GM19328 (cell line): Measurements from ENCODE around the gene BAIAP2L2.

Experiments used
- ATAC-seq: cut with Tn5 transposase; IDR thresholded peaks from one replicate; pipeline ENCODE4 v1.9.1; 2021; ENCODE audit warnings: mild to moderate bottlenecking, moderate library complexity; ENCODE audit not compliant: unreplicated experiment

The BAIAP2L2 gene

GRCh38 chr22:38108561-38109319 is 1.7 kb downstream of the BAIAP2L2 start:
- no peak for ATAC-seq

DNA sequence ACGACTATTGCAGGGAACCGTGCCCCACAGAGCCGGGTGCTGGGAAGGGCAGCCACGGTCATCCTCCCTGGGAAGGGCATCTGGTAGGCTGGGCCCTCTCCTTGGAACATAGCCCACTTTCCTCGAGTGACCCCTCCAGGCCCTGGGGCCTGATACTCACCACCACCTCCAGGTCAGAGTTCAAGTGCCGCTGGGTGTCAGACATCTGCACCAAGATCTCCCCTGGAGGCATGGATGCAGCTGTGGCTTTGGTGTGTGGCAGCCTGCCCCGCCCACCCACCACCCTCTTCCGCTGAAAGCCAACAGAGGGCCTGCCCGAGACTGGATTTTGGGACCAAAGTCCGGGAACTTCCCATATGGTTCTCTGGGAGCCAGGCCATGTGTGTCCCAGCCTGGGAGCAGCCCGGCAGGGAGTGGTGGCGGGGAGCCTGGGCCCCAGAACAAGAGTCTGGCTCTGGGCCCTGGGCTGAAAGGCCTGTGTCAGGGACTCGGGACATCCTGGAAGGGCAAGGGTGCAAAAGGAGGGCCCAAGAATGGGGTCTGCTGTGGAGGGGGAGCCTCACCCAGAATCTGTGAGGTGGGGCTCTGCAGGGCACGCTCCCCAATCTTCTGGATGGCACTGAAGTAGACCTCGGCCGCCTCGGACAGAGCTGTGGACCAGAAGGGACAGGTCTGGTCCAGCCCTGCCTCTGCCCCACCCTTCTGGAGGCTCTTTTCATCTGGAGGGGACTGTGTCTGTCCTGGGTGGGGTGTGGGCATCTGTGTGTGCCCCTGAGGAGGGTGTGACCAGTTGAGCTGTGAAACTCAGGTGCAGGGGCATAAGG is 2.6 kb downstream of the BAIAP2L2 start:
- no peak for ATAC-seq

DNA sequence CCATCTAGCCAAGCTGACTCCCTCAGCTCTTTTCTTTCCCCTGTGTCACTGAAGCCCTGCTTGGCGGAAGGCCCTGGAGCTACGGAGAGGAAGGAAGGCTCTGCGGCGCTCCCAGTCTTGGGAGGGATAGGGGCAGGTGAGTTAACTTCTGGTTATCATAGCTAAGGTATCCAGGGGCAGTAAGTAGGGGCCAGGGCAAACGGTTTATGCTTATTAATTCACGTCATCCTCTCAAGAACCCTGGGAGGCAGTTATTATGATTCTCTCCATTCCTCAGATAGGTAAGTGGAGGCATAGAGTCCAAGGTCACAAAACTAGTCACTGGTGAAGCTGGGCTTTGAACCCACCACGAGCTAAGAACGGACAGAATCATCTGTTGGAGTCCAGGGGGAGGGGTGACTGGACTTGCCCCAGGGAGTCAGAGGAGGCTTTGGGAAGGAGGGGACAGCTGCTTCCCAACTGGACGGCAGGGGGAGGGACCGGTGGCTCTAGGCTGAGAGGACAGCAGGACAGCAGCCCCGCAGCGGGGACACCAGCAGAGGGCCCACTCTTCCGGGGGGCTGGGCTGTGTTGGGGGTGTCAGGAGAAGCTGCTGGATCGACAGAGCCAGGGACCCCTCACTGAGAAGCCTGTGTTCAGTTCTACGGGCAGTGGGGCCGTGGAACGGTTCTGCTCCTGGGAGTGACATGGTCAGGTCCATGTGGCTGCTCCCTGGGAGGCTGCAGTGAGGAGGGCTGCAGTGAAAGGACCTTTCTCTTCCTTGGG is 3.5 kb downstream of the BAIAP2L2 start:
- no peak for ATAC-seq

- no peak for ATAC-seq
Observed at GRCh38 chr22:38104084-38104483, 6.4 kb downstream of the BAIAP2L2 start.

GRCh38 chr22:38103641-38104040 is 6.8 kb downstream of the BAIAP2L2 start:
- no peak for ATAC-seq

DNA sequence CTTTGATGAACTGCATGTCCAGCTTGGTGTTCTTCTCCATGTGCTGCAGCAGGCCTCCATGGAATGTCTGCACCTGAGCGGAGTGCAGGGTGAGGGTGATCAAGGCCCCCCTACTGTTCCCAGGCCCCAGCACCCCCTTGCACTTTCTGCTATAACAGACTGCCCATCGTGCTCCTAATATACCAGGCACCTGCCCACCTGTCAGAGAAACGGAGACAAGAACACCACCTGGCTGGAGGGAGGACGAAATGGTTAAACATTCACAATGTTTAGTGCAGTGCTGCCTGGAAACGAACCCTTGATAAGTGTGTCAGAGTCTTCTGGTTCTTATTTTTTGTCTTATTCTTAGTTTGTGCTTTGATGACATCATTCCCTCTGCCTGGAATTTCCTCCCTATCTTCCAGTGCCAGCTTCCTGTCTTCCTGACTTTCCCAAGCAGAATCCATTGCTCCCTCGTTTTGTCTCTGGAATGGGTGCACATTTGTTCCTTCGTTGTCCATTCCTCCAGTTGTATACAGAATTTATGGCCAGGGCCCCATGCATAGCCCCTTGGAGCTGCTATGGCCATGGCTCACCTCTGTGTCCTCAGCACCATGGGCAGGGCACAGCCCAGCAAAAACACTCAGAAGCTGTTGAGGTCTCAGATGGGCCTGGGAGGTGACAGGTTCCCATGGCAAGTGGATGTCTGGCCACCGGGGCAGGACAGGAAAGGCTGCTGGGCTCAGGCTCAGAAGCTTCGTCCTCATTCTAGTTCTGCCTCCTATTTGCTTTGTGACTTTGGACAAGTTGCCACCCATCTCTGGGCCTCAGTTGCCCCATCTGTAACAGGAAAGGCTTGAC is 11.9 kb downstream of the BAIAP2L2 start:
- ATAC-seq, result no peak

DNA sequence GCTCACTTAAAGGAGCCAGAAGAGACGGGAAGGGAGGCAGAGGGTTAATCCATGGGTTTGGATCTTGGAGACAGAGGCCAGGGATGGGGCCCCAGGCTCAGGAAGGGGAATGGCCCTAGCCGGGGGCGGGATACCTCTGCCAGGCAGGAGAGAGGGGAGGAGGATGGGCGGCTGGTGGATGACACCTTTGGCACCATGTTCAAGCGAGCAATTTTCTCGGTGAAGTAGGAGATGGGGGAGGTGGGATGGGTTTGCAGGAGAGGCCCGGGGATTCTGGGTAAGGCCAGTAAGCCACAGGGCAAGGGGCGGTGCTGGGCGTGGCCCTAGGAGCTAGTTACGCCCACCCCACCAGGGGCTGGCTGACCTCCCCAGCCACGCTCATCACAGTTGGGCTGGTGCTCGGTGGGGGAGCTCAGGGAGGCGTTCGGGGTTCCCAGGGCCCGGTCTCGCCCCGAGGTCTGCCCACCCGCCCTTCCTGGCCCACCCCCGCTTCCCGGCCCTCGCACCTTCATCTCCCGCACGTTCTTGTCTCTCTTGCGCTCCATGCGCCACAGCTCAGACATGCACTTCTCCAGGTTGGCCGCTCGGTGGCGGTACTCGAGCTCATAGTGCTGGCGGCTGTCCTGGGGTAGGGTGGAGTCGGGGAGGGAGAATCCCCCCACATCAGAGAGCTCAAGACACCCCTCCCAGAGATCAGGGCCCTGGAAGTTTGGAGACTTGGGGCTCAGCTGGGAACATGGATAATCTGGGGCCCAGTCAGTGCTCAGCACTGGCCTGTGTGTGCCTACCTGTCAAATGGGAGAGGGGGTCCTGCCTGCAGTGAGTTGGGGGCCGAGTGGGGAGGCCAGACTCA is 12.7 kb downstream of the BAIAP2L2 start:
- no peak for ATAC-seq

DNA sequence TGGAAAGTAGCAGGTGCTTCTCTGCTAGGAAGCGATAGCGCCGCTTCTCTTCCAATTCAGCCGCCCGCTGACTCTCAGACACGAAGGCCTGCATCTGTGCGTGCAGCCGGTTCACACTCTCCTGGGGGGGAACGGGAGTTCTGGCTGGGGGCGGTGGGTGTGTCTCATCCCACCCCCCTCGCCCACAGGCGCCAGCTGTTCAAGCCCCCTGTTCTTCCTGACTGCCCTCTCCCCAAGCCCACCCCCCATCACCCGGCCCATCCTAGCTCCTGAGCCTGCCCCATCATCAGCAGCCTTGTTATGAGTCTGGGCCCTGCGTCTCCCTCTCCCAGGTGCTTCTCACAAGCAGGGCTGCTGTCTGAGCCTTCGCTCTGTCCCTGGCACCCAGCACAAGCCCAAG is 13.4 kb downstream of the BAIAP2L2 start:
- ATAC-seq, result no peak

- ATAC-seq, result no peak
Observed at GRCh38 chr22:38089474-38089851, 21.0 kb downstream of the BAIAP2L2 start.

DNA sequence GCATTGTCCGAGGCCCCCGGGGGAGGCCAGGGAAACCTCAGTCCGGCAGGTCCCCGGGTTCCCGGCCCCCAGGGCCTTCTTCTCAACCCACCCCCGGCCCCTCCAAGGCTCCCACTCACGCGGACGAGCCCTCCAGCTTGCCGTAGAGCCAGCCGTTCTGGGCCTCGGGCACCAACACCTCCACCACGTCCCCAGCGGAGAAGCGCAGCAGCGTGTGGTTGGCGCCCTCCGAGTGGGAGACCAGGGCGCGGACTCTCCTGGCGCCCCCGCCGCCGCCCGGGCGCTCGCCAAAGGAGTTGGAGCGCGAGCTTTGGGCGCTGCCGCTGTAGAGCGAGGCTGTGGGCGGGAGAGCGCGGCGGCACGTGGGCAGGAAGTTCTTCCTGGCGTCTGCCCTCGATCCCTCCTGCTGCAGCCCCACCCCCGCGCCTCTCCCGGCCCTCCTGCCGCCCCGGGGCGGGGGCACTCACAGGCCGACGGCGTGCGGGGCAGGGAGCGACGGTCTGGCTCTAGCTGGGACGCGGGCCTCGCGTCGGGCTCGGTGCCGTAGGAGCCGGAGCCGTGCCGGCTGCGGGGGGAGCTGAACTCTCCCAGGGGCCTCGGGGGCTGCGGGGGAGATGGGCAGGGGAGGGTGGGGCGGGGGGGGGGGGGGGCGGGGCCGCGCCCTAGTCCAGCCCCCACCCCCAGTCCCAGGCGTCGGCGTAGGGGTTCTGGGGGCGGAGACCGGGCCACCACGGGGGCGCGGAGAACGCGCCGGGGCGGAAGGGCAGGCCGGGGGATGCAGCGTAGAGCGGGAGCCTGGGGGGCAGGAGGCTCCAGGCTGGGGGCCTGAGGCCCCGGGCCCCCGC is 21.6 kb downstream of the BAIAP2L2 start:
- no peak for ATAC-seq

DNA sequence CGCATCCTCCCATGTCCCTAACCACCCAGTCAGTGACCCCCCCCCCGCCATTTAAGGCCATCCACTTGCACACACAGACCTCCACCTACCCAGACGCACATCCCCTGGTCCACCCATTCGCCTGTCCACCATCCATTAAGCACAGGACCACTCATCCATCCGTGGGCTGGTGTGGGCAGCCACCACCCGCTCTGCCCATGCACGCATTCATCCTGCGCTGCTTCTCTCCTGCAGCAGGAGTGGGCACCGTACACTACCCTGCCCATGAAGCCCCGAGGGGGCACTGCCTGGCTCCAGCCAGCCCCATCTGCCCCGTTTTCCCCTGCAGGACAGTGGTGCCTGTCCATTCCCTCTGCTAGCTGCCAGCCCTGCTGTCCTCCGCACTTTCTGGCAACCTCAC is 22.6 kb downstream of the BAIAP2L2 start:
- ATAC-seq, result no peak

DNA sequence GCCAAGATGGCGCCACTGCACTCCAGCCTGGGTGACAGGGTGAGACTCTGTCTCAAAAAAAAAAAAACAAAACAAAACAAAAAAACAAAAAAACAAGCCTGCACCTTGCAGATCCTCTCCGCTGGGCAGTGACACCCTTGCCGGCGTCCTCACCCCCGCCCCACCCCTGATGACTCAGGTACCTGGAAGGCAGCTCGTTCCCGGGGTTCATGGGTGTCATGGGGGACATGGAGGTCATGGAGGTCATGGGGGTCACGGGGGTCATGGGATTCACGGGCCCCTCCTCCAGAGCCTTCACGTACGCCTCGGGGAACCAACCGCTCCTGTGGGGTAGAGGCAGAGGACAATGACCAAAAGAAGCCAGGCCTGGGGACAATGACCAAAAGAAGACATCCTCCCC is 23.5 kb downstream of the BAIAP2L2 start:
- ATAC-seq, result no peak

DNA sequence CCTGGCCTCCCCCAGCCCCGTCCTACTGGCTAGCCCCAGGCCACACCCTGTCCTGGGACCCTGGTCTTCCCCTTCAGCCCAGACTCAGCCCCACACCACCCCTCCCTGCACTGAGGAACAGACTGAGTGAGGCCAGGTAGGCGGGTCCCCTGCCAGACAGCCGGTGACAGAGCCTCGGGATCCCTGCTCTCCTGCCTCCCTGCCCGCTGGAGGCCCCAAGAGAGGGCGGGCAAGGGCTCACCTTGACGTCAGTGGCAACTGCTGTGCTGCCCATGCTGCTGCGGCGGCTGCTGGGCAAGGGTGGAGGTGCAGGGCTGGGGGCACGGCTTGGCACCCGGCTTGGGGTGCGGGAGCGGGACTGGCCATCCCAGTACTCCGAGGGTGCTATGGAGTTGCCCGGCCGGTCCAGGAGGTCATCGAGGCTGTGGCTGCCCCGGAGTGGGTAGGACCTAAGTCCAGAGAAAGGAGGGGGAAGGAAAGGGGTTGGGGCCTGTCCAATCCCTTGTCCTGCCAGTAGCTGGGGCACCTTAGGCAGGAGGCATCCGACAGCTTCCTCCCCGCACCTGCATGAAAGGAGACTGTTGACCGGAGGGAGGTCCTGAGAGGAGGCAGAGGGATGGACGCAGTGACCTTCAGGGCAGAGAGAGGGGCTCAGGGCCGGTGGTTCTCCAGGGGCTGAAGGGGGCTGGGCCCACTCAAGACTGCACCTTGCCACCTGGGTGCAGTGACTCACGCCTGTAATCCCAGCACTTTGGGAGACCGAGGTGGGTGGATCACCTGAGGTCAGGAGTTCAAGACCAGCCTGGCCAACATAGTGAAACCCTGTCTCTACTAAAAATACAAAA is 24.3 kb downstream of the BAIAP2L2 start:
- no peak for ATAC-seq

DNA sequence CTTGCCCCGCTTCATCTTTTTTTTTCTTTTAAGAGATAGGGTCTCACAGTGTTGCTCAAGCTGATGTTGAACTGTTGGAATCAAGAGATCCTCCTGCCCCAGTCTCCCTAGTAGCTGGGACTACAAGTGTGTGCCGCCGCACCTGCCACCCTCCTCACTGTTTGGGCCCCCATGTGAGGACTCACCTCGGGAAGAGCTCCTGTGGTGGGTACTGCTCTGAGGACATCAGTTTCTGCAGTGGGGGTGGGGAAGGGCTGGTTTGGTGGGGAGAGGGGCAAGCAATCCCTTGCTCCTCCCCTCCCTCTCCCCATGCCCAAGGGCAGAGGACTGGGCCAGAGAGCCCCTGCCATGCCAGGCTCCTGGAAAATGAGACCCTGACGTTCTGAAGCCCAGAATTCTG is 25.0 kb downstream of the BAIAP2L2 start:
- no peak for ATAC-seq

- no peak for ATAC-seq
Observed at GRCh38 chr22:38085056-38085455, 25.4 kb downstream of the BAIAP2L2 start.

GRCh38 chr22:38083931-38084631 is 26.4 kb downstream of the BAIAP2L2 start, which contains the start of gene SLC16A8:
TSS of gene SLC16A8 (minus strand) at chr22:38084184. CDS start at chr22:38082873, 1,311 bp downstream.
- no peak for ATAC-seq

DNA sequence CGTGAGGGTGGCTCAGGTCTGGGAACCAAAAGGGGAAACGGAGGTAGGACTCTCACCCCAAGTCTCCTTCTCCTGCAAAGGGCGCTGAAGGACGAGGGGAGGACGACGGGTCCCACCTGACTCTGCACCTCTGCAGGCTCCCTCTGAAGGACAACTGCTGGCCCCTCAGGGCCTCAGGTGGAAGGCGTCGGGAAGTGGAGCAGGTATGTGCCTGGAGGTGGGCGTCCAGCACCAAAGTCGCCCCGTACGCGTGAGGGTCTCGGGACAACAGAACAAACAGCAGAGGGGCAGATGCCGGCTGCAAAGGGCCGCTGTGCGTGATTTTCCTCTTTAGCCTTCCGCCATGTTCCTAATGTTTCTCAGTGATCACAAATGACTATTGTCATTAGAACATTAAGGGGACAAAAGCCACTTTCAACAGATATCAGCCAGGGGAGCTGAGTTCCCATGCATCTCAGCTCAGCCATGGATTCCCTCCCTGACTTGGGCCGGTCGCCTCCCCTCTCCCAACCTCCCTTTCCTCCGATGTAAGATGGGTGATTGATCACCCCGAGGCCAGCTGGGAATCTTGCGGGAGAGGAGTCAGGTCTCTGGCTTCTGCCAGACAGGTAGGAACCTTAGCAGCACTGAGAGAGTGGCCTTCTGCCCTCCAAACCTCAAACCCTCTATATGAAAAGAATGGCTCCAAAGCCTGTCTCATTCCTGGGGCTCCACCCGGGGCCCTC is 27.3 kb downstream of the BAIAP2L2 start:
- no peak for ATAC-seq
